A673 (cell line): ENCODE measurements around the gene BTC.

ENCODE experiments used
- CTCF ChIP-seq: fragments of 300-800, 200-600 bp; sonication (generic); conservative IDR thresholded peaks from 2 replicates; pipeline ENCODE4 v1.5.1; 2017; ENCODE audit warnings: low read depth, mild to moderate bottlenecking, antibody characterized with exemption, low read length, moderate library complexity, mixed read lengths
- EZH2 ChIP-seq: fragments of 200-600 bp; sonication (generic); IDR thresholded peaks from 2 replicates; pipeline ENCODE4 v1.6.1; 2017; ENCODE audit warnings: borderline replicate concordance, low read depth, mild to moderate bottlenecking, mixed read lengths, antibody characterized with exemption, low read length; ENCODE audit not compliant: poor library complexity, severe bottlenecking

GRCh38 chr4:74823194-74823593 lies 28.9 kb upstream of the BTC start:
- TF ChIP-seq CTCF (no peak), EZH2 (no peak)
